Fibroblast of villous mesenchyme (primary cell): ENCODE data around the gene GKAP1. TPM values are rescaled to one million over a fixed set of nuclear protein-coding genes. Genes with fewer than 3 reads are reported as not detected.
"Not testable (repeated sequence)": the region's sequence is repeated elsewhere in the genome, so short reads cannot be mapped to it uniquely, and the experiment has no call there.

Source experiments
- DNase-seq: peaks from one replicate; pipeline ENCODE4 v3.0.0-alpha.2; 2010; ENCODE audit warnings: low read depth
- H3K4me3 ChIP-seq: 2 replicates; pipeline ENCODE4 v1.5.1; 2011; ENCODE audit warnings: low read depth, mild to moderate bottlenecking, low read length
- CTCF ChIP-seq: IDR thresholded peaks from 2 replicates; pipeline ENCODE4 v1.5.1; 2012; ENCODE audit warnings: low read depth, mild to moderate bottlenecking, low read length; ENCODE audit not compliant: insufficient read depth
- total RNA-seq: library from RNA; depleted of rRNA; stranded (reverse); fragments of >200 nt; gene quantifications from 2 replicates; pipeline ENCODE4 v1.2.3, GENCODE V29; 2012

Gene GKAP1
- total RNA-seq, 1 donor: 2.2 TPM

GRCh38 chr9:83744206-83744605 is 73.4 kb downstream of the GKAP1 start:
- TF ChIP-seq CTCF: no peak
- no peak overlapping the region for H3K4me3 ChIP-seq
- no peak for DNase-seq

GRCh38 chr9:83733739-83734138 is 83.8 kb downstream of the GKAP1 start:
- H3K4me3 ChIP-seq: no peak overlapping the region
- no peak for TF ChIP-seq CTCF
- no peak for DNase-seq

- H3K4me3 ChIP-seq, DNase-seq: not testable (repeated sequence)
These were observed 88.8 kb downstream of the GKAP1 start for GRCh38 chr9:83728591-83729368.

- no peak for DNase-seq
- H3K4me3 ChIP-seq: no peak overlapping the region
- no peak for TF ChIP-seq CTCF
These were observed 93.1 kb downstream of the GKAP1 start for GRCh38 chr9:83724436-83724835.

GRCh38 chr9:83722726-83723495 is 94.7 kb downstream of the GKAP1 start:
- no peak for TF ChIP-seq CTCF
- no peak for DNase-seq
- no peak overlapping the region for H3K4me3 ChIP-seq

- TF ChIP-seq CTCF: no peak
- no peak overlapping the region for H3K4me3 ChIP-seq
- no peak for DNase-seq
These were observed 96.1 kb downstream of the GKAP1 start for GRCh38 chr9:83721509-83721908.

- no peak for DNase-seq
- TF ChIP-seq CTCF: no peak
- H3K4me3 ChIP-seq: no peak overlapping the region
These were observed 101.8 kb downstream of the GKAP1 start for GRCh38 chr9:83715794-83716193.
